Suppressor macrophage (primary cell): ENCODE results near the gene TMPRSS4.
A peak's percentile ranks its signal among the peaks of the same experiment; 100 is the strongest.

Source experiments
- DNase-seq, 4 experiments: peaks; one replicate each; pipeline ENCODE4 v3.0.0-alpha.2; 2020 to 2022

Gene TMPRSS4

GRCh38 chr11:118136341-118136740, 59.5 kb downstream of the TMPRSS4 start:
- DNase-seq: no peak

GRCh38 chr11:118136801-118137200, 59.9 kb downstream of the TMPRSS4 start:
- no peak for DNase-seq

GRCh38 chr11:118138839-118139420, 62.1 kb downstream of the TMPRSS4 start:
- no peak for DNase-seq

DNA sequence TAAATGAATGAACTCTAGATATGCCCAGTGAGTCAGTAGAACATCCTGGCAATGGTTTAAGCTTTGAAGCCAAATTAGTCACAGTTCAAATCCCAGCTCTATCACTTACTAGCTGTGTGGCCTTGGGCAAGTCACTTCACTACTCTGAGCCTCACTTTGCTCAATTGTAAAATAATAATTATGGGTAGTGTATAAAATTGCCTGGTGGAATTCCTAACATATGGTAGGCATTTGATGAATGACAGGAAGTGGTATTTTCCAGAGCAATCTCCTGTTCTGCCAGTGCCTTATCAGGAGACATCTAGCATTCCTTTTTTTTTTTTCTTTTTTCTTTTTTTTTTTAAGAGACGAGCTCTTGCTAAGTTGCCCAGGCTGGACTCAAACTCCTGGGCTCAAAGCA, 62.7 kb downstream of the TMPRSS4 start:
- DNase-seq: no peak

GRCh38 chr11:118142081-118142480, 65.2 kb downstream of the TMPRSS4 start:
- DNase-seq: peak in 3 of 4 experiments; percentile 28 to 37 (median 35)

GRCh38 chr11:118142809-118143208, 65.9 kb downstream of the TMPRSS4 start:
- peak; percentile 73 to 88 (median 86) for DNase-seq

- no peak for DNase-seq
Measured at GRCh38 chr11:118143661-118144185, 66.8 kb downstream of the TMPRSS4 start.

DNA sequence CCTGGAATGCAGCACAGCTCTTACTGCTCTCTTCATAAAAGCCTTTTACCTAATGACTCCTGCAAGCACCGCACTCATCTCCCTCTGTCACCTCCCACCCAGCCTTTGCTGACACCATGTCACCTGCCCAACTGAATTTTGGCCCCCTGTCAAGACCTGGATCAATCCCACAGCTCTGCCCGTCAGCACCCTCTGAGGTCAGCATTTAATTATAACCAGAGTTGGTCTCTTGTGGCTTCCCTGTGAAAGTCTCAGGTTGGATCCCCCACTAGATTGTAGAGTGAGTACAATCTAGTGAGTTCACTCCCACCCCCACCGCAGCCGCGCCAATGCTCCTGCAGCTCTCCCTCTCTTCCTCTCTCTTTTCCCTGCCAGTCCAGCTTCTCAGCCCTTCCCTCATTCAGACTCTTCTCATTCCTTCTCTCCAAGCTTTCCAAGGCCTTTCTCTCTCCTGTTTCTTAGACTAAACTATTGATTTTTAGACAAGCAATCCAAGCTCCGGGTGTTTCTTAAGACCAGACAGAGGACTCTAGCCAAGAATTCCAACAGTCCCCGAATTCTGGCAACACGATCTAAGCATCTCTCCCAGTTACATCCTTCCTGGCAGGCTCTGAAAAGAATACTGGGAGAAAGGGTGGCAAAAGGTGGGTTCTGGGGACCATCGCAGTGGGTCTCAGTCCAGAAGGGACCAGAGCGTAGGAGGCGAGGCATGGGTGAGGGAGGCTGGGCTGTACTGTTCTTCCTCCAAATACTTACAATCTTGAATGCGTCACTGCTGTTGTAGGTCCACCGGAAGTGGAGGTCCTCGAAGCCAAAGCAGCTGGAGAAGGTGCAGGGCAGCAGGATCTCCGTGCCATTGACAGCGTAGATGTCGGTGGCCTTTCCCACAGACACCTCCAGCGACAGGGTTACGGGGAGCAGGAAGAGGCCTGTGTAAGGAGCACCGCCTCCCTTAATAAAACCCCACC, 67.7 kb downstream of the TMPRSS4 start:
- no peak for DNase-seq

DNA sequence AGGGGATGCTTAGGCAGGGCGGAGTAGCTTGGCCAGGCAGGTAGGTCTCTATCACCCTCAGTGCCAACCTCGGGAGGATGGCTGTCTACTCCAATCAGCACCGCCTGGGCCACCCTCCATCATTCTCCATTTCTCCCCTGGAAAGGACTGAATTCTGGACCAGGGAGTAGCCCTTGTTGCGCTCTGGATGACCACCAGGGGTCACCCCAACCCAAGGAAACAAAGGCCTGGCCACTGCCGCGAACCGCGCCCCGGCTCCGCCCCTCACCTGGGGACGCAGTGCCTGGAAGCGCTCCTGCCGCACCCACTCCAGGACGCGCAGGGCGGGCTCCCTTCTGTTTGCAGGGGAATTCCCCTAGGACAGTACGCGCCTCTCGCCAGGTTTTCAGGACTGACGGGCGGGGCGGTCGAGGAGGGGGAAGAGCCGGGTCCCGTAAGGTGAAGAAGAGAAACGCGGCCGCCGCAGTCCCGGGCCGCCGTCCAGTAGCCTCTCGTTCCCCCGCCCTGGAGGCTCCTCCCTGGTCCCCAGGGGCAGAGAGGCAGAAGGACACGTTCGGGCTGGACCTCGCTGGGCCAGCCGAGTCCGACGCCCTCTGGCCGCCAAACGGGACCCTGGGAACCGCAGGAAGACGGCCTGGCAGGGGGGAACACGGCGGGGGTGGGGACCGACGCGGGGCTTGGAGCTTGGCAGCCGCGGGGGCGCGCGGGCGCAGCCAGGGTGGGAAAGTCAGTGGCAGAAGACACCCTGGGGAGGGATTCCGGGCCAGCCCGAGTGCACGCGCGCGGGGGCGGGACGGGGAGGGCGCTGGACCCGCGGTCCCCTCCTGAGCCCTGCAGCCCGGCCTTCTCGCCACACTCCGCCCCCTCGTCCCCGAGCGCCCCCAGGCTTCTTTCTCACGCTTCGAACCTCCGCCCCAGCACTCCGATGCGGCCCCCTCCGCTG, 68.7 kb downstream of the TMPRSS4 start:
- DNase-seq: peak; percentile 79 to 89 (median 84)

GRCh38 chr11:118146554-118146953, 69.7 kb downstream of the TMPRSS4 start:
- no peak for DNase-seq

DNA sequence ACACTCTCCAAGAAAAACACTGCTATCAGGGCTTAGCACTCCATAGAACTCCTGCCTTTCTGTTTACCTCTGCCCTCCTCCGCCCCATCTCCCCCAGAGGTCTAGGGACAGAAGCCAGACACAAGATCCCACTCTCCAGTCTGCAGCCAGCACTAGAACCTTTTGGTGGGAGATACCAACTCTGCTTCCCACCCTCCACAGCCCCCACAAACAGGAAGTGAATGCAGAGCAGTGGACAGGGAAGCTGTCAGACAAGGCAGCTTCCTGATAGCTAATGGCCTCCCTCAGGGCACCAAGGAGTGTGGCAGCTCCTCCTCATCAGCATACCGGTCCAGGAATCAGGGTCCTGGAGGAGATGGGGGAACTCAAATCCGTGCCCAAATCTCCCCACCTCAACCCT, 70.6 kb downstream of the TMPRSS4 start:
- peak; percentile 13 to 54 (median 48) for DNase-seq

GRCh38 chr11:118148240-118148639, 71.4 kb downstream of the TMPRSS4 start:
- no peak for DNase-seq

- no peak for DNase-seq
Measured at GRCh38 chr11:118148856-118149255, 72.0 kb downstream of the TMPRSS4 start.

GRCh38 chr11:118149493-118149892, 72.6 kb downstream of the TMPRSS4 start:
- no peak for DNase-seq

DNA sequence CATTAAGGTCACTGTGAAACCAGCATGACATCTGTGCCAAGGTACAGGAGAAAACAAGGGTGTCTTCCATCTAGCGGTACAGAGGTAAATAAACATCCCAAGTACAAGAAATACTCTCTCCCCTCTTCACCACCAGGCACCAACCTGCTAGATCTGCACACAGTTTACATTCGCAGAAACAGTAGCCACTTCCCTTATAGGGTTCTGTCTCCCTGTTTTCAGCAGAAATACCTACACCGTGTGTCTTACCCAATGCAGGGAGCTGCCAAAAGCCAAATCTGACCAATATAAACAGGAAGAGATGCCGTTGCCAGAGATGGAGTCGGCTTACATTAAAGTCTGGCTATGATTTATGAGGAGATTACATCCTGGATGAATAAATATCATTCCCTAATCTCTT, 74.6 kb downstream of the TMPRSS4 start:
- no peak for DNase-seq

- no peak for DNase-seq
Measured at GRCh38 chr11:118152020-118152551, 75.2 kb downstream of the TMPRSS4 start.

- peak; percentile 47 to 77 (median 60) for DNase-seq
Measured at GRCh38 chr11:118152552-118153471, 75.9 kb downstream of the TMPRSS4 start, which contains the start of gene SCN4B. Gene SCN4B, minus strand, starts transcription at chr11:118152823. Its CDS starts 150 bp downstream, at chr11:118152673.

DNA sequence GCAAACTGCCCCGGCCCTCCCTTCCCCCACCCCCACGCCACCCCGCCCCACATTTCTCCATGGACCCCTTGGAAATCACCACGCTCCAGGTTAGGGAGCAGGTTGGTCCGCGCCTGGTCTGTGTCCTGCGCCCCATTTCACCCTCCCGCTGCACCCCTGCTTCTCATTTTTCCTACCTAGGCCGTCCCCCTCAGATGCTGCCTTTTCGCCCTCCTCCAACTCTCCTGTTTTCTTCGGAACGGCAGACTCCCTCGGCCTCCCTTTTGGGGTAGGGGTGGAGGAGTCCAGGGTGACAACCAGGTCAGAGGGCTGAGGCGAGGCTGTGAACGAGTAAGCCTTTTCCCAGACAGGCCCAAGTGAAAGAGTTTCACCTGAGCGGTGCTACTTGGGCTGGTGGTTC, 76.6 kb downstream of the TMPRSS4 start:
- no peak for DNase-seq

- DNase-seq: no peak
Measured at GRCh38 chr11:118153976-118154375, 77.1 kb downstream of the TMPRSS4 start.

GRCh38 chr11:118154641-118155040, 77.8 kb downstream of the TMPRSS4 start:
- DNase-seq: no peak
